DMS114 treated with DMSO at 0.1 percent for 48 hours (cell line): ENCODE measurements around the gene ZIC4.

Source experiments
- DNase-seq: peaks from one replicate; lab custom pipeline; 2025; ENCODE audit not compliant: unreplicated experiment; lab: John Stamatoyannopoulos, UW

The ZIC4 gene

GRCh38 chr3:147356145-147356908 lies 50.0 kb downstream of the ZIC4 start:
- DNase-seq: no peak

GRCh38 chr3:147355753-147356090 lies 50.6 kb downstream of the ZIC4 start:
- no peak for DNase-seq

GRCh38 chr3:147355084-147355752 lies 51.1 kb downstream of the ZIC4 start:
- no peak for DNase-seq

- DNase-seq: no peak
Observed at GRCh38 chr3:147354623-147355022, 51.7 kb downstream of the ZIC4 start.

- DNase-seq: no peak
Observed at GRCh38 chr3:147351301-147351700, 55.0 kb downstream of the ZIC4 start.

GRCh38 chr3:147348976-147349375 lies 57.4 kb downstream of the ZIC4 start:
- DNase-seq: no peak

GRCh38 chr3:147343926-147344325 lies 62.4 kb downstream of the ZIC4 start:
- no peak for DNase-seq

- DNase-seq: no peak
Observed at GRCh38 chr3:147341727-147342126, 64.6 kb downstream of the ZIC4 start.

GRCh38 chr3:147336543-147337278 lies 69.6 kb downstream of the ZIC4 start:
- DNase-seq: no peak
